ENCODE results near the gene KIAA0825. TPM values are rescaled to one million over a fixed set of nuclear protein-coding genes. Genes with fewer than 3 reads are reported as not detected.

KIAA0825 gene, protein sequence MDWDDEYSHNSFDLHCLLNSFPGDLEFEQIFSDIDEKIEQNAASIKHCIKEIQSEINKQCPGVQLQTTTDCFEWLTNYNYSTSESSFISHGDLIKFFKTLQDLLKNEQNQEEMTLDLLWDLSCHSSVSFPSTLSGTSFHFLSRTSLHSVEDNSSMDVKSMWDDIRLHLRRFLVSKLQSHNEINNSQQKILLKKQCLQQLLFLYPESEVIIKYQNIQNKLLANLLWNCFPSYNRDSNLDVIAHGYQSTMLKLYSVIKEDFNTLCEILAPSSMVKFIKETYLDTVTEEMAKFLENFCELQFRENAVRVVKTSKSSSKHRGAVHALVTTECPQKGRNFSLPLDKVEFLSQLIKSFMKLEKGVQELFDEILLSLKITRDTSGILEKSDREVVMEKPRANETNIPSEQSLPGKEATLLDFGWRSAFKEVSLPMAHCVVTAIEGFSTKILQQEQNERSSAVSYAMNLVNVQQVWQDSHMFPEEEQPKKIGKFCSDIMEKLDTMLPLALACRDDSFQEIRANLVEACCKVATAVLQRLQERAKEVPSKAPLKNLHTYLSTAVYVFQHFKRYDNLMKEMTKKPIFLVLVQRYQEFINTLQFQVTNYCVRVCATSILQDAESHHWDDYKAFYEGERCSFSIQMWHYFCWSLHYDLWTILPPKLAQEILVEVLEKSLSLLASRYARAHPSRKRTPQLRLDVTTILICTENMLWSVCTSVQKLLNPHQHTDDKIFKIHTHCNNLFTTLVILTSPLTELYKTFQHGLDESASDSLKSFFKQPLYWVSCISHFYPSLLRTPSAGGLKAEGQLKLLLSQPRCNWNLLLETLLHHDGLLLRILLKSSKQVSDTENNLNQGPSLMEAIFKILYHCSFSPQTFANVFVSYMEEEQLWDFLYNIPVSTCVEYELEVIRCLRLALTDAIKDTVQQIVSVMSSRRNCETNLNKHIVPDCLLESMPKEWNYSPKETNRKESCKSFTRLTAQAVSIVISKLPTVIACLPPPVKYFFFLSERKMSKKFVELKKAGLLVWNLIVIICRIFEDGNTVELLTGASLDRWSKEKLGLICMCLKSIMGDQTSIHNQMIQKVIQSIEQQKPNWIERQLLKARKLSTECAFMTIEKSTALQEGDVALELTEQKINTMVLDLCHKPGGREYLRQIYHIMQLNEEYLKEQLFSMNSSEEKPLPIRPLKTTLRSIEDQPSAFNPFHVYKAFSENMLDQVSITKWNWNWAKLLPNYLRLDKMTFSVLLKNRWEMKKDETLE (N-terminal part only)
- total RNA-seq, result 0.99 and 1.7 TPM in 2 replicates

DNA sequence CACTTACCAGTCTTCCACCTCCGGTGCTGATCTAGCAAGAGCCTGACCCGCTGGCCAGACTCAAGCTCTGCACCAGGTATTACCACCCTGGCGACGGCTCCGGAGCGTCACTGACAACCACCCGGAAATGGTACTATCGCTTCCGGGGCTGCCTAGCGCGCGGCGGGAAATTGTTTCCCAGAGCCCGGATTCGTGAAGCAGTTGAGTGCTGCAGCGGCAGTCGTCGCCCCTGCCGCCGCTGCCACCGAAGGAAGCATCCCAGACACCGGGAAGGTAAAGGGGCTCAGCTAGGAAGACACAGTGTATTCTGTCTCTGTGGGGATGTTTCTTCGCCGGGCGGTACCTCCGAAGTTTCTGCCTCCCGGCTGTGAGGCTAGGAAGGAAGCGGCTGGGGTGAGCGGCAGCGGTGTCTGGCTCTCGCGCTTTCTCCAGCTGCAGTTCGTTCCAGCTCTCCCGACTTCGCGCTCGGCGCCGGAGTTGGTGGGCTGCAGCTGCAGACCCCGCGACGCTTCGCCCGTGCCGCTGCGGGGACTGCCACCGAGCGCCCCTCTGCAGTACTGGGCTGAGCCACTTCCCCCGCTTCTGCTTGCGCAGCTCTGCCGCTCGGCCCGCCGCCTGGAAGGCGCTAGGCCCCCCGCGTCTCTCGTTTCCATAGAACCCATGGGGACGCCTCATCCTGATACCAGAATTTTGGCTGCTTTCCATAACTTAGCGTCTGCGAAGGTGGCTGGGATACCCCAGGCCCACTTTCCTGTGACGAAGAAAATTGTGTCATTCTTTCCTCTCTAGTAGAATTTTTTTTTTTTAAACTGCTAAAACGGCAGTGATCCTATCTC is at the start of gene KIAA0825, which contains the start of gene SLF1:
Gene KIAA0825 (minus strand): TSS at position 112 of the 836 bp plus-strand sequence. CDS start 81,478 bp downstream, outside the sequence.
Gene SLF1 (plus strand): TSS at position 177 of the 836 bp plus-strand sequence. CDS start 10,142 bp downstream, outside the sequence.
- DNase-seq (ENCODE audit: low read depth, low spot score), result peak; percentile 60

DNA sequence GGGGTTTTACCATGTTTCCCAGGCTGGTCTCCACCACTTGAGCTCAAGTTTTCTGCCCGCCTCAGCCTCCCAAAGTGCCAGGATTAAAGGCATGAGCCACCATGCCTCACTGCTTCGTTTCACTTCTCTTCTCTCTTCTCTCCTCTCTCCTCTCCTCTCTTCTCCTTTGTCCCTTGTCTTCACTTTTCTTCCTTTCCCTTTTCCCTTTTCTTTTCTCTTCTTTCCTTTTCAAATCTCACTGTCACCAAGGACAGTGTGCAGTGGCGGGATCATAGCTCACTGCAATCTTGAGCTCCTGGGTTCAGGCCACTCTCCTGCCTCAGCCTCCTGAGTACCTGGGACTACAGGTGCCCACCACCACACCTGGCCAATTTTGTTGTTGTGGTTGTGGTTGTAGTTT is 49.5 kb upstream of the KIAA0825 start:
- no peak for DNase-seq (ENCODE audit: low read depth, low spot score)

GRCh38 chr5:94661086-94661485 is 42.7 kb upstream of the KIAA0825 start:
- DNase-seq (ENCODE audit: low read depth, low spot score), result no peak

GRCh38 chr5:94660506-94660905 is 42.1 kb upstream of the KIAA0825 start:
- no peak for DNase-seq (ENCODE audit: low read depth, low spot score)

DNA sequence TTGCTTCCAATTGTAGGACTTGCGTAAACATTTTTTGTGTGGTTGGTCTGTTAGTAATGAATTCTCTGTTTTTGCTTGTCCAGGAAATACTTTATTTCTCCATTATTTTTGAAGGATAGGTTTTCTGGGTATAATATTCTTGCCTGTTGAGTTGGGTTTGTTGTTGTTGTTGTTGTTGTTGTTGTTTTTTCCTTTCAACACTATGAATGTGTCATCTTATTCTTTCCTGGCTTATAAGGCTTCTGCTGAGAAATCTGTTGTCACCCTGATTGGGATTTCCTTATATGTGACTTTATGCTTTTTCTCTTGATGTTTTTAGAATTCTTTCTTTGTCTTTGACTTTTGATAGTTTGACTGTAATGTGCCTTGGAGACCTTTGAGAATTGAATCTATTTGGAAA is 39.9 kb upstream of the KIAA0825 start:
- DNase-seq (ENCODE audit: low read depth, low spot score), result no peak

- DNase-seq (ENCODE audit: low read depth, low spot score), result no peak
These were observed 31.5 kb upstream of the KIAA0825 start for GRCh38 chr5:94649874-94650273.

DNA sequence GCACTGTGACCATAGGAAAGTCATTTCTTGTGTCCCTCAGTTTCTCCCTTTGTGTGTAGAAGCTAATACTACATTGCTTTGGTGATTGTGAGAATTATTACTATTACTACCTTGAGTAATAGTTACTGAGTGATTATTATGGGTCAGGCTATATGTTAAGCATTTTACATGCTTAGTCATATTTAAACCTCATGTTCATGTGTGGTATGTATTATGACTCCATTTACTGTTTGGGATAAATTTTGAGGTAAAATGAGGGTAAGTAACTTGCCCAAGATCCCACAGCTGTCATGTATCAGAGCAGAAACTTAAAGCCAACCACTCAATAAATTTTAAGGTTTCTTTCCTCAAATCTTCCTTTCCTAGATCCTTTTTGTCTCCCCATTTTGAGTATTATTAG is 28.4 kb upstream of the KIAA0825 start:
- DNase-seq (ENCODE audit: low read depth, low spot score), result no peak

DNA sequence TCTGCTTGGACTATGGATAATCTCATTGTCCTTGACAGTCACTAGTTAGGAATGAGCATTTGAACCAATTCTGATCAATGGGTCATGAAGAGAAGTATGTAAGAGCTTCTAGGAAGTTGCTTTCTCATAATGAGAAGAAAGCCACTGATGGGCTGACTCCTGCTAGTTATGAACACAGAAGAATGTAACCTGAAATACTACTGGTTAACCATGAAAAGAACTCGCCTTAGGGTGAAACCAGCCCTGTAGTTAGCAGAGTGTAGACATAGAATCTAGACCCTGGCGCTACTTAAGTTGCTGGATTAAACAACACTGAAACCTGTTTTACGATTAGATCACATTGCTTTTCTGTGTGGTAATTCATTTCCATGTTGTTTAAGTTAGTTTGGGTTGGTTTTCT is 26.6 kb upstream of the KIAA0825 start:
- DNase-seq (ENCODE audit: low read depth, low spot score), result no peak

DNA sequence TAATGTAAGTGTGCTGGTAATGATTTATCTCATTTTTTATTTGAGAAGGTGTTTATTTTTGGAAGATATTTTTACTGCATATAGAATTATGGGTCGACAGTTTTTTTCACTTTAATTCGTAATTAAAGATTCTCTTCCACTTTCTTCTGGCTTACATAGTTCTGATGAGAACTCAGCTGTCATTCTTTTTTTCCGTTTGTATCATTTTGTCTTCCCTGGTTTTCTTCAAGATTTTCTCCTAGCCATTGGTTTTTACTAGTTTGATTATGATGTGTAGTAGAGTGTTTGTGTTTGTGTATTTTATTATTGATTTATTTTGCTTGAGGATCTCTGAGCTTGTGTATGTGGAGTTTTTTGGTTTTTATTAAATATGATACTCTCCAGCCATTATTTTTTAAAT is 21.8 kb upstream of the KIAA0825 start:
- DNase-seq (ENCODE audit: low read depth, low spot score), result no peak

GRCh38 chr5:94632024-94632423 is 13.6 kb upstream of the KIAA0825 start:
- no peak for DNase-seq (ENCODE audit: low read depth, low spot score)

DNA sequence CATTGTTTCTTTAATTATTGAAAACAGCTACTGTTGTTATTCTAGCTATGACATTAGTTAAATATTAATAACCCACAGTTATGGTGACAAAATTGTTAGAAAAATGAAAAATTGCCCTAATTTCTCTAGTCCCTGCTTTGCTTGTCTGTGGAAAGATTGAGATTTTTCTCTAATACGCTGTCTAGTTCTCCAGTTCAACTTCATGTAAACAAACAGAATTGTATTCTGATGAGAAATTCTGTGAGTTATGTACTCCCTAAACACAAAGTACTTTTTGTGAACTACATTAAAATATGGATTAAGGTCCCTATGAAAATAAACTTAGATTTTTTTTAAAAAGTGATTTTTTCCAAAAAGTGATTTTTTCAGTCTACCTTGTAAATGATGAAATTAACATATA is 8.8 kb upstream of the KIAA0825 start:
- DNase-seq (ENCODE audit: low read depth, low spot score), result no peak

GRCh38 chr5:94623877-94624276 is 5.5 kb upstream of the KIAA0825 start:
- DNase-seq (ENCODE audit: low read depth, low spot score), result no peak

DNA sequence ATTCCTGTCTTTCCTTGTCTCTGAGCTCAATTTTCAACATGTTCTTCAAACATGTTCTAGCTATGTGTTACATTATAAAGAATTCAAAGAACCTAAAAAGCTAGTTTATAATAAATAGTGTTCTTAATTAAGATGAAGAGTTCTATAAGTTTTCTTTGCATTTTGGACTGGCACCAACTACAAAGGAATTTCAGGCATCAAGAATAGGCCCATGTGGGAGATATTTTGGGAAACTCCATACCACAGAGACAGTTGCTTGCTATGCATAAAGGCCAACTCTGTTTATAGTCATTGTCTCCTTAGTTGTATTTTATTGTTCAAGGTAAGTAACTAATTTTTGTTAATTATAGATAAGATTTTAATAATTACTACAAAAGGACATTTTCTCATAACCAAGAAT is 4.6 kb upstream of the KIAA0825 start:
- no peak for DNase-seq (ENCODE audit: low read depth, low spot score)

DNA sequence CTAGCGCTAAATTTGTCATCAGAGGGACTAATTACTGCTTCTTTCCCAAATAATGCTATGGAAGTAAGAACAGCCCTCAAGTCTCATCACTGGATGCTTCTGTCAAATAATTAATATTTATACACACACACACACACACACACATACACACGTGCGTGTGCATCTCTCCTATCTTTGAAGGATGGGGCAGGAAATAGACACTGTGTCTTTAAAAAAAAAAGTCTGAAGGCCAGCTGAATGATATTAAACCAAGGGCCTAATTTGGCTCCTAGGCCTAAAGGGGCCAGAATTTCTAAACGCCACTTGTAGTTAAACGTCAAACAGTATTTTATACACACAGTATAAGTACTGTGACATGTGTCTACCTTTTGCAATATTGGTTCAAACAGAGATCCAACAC is 3.4 kb upstream of the KIAA0825 start:
- DNase-seq (ENCODE audit: low read depth, low spot score), result no peak

DNA sequence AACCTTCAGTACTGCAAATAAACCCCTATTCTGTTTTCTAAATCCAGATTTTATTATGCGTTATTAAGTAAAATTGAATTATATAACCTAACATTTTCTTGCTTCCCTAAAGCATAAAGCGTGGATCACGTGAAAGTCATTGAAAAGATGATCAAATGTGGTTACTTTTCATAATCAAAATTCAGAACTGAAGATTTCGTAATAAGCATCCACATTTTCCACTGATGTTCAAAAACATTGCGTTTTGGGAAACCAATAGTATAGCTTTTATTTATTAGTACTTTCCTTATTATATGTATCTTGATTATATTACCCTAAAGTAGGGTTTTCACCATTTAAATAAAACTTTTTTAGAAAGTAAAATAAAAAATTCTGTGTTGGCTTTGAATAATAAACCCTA is 1.9 kb upstream of the KIAA0825 start:
- DNase-seq (ENCODE audit: low read depth, low spot score), result no peak

- DNase-seq (ENCODE audit: low read depth, low spot score), result no peak
These were observed 343 bp downstream of the KIAA0825 start for GRCh38 chr5:94618029-94618492.

GRCh38 chr5:94615862-94616261 is 2.5 kb downstream of the KIAA0825 start:
- DNase-seq (ENCODE audit: low read depth, low spot score), result no peak

DNA sequence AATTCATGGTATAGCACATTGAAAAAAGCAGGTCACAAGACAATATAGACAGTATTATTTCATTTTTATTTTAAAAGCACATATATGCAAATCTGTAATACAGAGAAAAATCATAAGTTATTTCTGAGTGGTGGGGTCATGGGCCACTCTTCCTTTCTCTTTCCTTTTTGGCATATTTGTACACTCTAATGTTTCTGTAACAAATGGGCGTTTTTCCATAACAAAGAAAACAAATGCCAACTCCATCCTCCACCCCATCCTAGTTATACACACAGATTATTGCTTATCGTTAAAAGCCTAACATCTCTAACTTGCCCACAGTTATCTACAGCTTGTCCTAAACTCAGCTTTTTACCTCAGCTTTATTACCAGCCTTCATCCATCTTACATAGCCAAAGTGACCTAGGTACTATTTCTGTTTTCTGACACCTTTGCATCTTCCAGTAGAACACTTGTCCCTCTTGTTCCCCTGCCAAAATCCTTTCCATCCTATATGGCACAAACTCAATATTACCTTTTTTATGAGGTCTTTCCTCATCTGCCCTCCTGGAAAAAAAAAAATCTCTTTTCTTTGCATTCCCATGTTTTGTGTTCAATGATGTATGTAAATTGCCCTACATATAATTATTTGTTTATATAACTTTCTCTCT is 4.1 kb downstream of the KIAA0825 start:
- no peak for DNase-seq (ENCODE audit: low read depth, low spot score)

DNA sequence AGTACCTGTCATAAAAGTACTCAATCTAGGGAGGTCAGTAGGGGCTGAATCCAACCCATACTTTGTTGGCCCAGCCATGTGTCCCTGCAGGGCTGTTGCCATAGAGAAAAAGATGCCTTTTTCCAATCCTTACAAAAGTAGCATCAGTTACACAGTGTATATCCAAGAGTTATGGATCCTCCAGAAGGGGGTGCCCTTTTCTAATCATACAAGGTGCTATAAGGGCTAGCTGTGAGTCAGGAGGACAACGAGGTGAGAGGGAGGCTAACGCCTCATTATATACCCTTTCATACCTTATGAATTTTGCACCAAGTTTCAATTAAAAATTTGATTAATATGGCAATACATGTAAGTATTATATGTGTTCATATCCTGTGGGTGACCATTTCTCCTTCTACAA is 4.8 kb downstream of the KIAA0825 start:
- no peak for DNase-seq (ENCODE audit: low read depth, low spot score)

- no peak for DNase-seq (ENCODE audit: low read depth, low spot score)
These were observed 23.0 kb downstream of the KIAA0825 start for GRCh38 chr5:94595281-94595840.
